Hair follicle dermal papilla cell (primary cell): ENCODE data around the gene SAT2. TPM values are rescaled to one million over a fixed set of nuclear protein-coding genes. Genes with fewer than 3 reads are reported as not detected.

Experiments
- small RNA-seq: library from RNA; depleted of rRNA; stranded (forward); fragments of <200 nt; gene quantifications from one replicate; pipeline ENCODE3, GENCODE V24; 2012
- total RNA-seq: library from RNA; depleted of rRNA; stranded (reverse); fragments of >200 nt; gene quantifications from 2 replicates; pipeline ENCODE4 v1.2.3, GENCODE V29; 2012

The SAT2 gene
- total RNA-seq: 29.0 and 39.6 TPM in 2 replicates

GRCh38 chr17:7627250-7628121, at the start of gene SAT2:
Gene SAT2 (minus strand): TSS chr17:7627821. CDS start chr17:7627635, 186 bp downstream.

GRCh38 chr17:7650509-7651096, 23.0 kb upstream of the SAT2 start, which contains the start of gene ATP1B2:
Gene ATP1B2 (plus strand): TSS chr17:7650926. CDS start chr17:7651519, 593 bp downstream.

GRCh38 chr17:7629939-7630571, 2.4 kb upstream of the SAT2 start, which contains the start of gene SHBG:
Gene SHBG (plus strand): TSS chr17:7630135. CDS start chr17:7630173, 38 bp downstream.

GRCh38 chr17:7614425-7615264, 13.0 kb downstream of the SAT2 start, which contains the start of gene FXR2:
Gene FXR2 (minus strand): TSS chr17:7614897. CDS start chr17:7614532, 365 bp downstream.

GRCh38 chr17:7589891-7590691, 37.5 kb downstream of the SAT2 start, which contains the start of gene SOX15:
Gene SOX15 (minus strand): TSS chr17:7590094. CDS start chr17:7589676, 418 bp downstream.

GRCh38 chr17:7583253-7584109, 44.1 kb downstream of the SAT2 start, which contains the start of gene MPDU1:
Gene MPDU1 (plus strand): TSS chr17:7583852. CDS start chr17:7583863, 11 bp downstream.

GRCh38 chr17:7579001-7579833, 48.4 kb downstream of the SAT2 start, which contains the start of gene CD68:
Gene CD68 (plus strand): TSS chr17:7579638. CDS start chr17:7579678, 40 bp downstream.

Small RNAs within 50 kb of the gene (small RNA-seq; reads per million reads assigned to genes)
- gene CD68 (not detected), gene SNORD10 (not detected)

Other genes with a start within 250 kb of the SAT2 start
- gene TNK1, start 246.7 kb downstream of the SAT2 start, total RNA-seq: 1.7 and 2.4 TPM in 2 replicates
- gene PLSCR3, start 233.3 kb downstream of the SAT2 start, total RNA-seq: 26.6 and 29.9 TPM in 2 replicates
- gene TMEM256, start 223.7 kb downstream of the SAT2 start, total RNA-seq: 39.9 and 61.1 TPM in 2 replicates
- 16.9 TPM in 2 replicates for gene NLGN2, start 220.0 kb downstream of the SAT2 start, total RNA-seq
- not detected in 2 replicates for gene SPEM1, start 207.5 kb downstream of the SAT2 start, total RNA-seq
- not detected in 2 replicates for gene SPEM2, start 202.2 kb downstream of the SAT2 start, total RNA-seq
- gene SPEM3, start 199.0 kb downstream of the SAT2 start, total RNA-seq: not detected in 2 replicates
- gene TMEM102, start 192.4 kb downstream of the SAT2 start, total RNA-seq: 2.3 and 4.5 TPM in 2 replicates
- 0.97 and 1.8 TPM in 2 replicates for gene FGF11, start 188.3 kb downstream of the SAT2 start, total RNA-seq
- 6.2 and 7.5 TPM in 2 replicates for gene CHRNB1, start 182.8 kb downstream of the SAT2 start, total RNA-seq
- gene ZBTB4, start 148.2 kb downstream of the SAT2 start, total RNA-seq: 54.8 TPM in 2 replicates
- gene SLC35G6, start 146.4 kb downstream of the SAT2 start, total RNA-seq: not detected in 2 replicates
- 98.0 and 120 TPM in 2 replicates for gene POLR2A, start 143.5 kb downstream of the SAT2 start, total RNA-seq
- gene TNFSF12, start 78.8 kb downstream of the SAT2 start, total RNA-seq: 12.2 and 20.2 TPM in 2 replicates
- 1.2 and 1.5 TPM in 2 replicates for gene TNFSF13, start 69.1 kb downstream of the SAT2 start, total RNA-seq
- gene SENP3, start 65.9 kb downstream of the SAT2 start, total RNA-seq: 66.4 and 68.7 TPM in 2 replicates
- 25.3 and 43.4 TPM in 2 replicates for gene CD68, start 48.2 kb downstream of the SAT2 start, total RNA-seq
- 63.1 and 88.3 TPM in 2 replicates for gene MPDU1, start 44.0 kb downstream of the SAT2 start, total RNA-seq
- gene SOX15, start 37.7 kb downstream of the SAT2 start, total RNA-seq: 0.12 and 0.49 TPM in 2 replicates
- 49.2 and 51.1 TPM in 2 replicates for gene FXR2, start 12.9 kb downstream of the SAT2 start, total RNA-seq
- 0.36 TPM in 1 of 2 replicates, not detected in the other for gene SHBG, start 2.3 kb upstream of the SAT2 start, total RNA-seq
- not detected in 2 replicates for gene ATP1B2, start 23.1 kb upstream of the SAT2 start, total RNA-seq
- 62.7 and 67.7 TPM in 2 replicates for gene TP53, start 59.7 kb upstream of the SAT2 start, total RNA-seq
- gene WRAP53, start 60.7 kb upstream of the SAT2 start, total RNA-seq: 2.8 and 3.8 TPM in 2 replicates
- gene EFNB3, start 77.4 kb upstream of the SAT2 start, total RNA-seq: 3.2 and 5.2 TPM in 2 replicates
- gene DNAH2, start 89.9 kb upstream of the SAT2 start, total RNA-seq: 0.12 and 0.16 TPM in 2 replicates
- 7.7 and 10.7 TPM in 2 replicates for gene KDM6B, start 206.4 kb upstream of the SAT2 start, total RNA-seq
- 0.16 and 0.24 TPM in 2 replicates for gene TMEM88, start 227.2 kb upstream of the SAT2 start, total RNA-seq
- gene NAA38, start 229.7 kb upstream of the SAT2 start, total RNA-seq: 25.2 and 27.8 TPM in 2 replicates
- 10.7 and 12.8 TPM in 2 replicates for gene CYB5D1, start 230.2 kb upstream of the SAT2 start, total RNA-seq